ENCODE results near the gene NSUN2. TPM values are rescaled to one million over a fixed set of nuclear protein-coding genes. Genes with fewer than 3 reads are reported as not detected.

The NSUN2 gene
- total RNA-seq, 4 donors from 2014 or later: 29.9 to 77.1 (median 51.7) TPM

GRCh38 chr5:6565492-6565891 is 67.4 kb downstream of the NSUN2 start:
- no peak for DNase-seq
- intact Hi-C loops (cut with DNase I; ENCODE audit: low total_unique reads): no loop called here
- WGBS, 2 donors (ENCODE audit: low coverage in 1 of 2): 83 to 89% methylated on average over 3 of the region's 3 CpGs
- in situ Hi-C loops (cut with MboI; ENCODE audit: low pct_ligation_motif_present in 1 of 4, low pct_unique_long_range_greater_than_20kb in 1 of 4, low sequenced_read_pairs in 3 of 4): no loop called here
- Histone ChIP-seq H3K27me3 (peaks cover 4% of the 10 kb centered on the region), H3K4me3 (no peak overlapping the region), H3K36me3 (no peaks in the 10 kb centered on the region), H3K4me1 (no peaks in the 10 kb centered on the region), H3K27ac (no peak overlapping the region), H3K9me3 (no peaks in the 10 kb centered on the region)
- TF ChIP-seq POLR2AphosphoS5 (IDR thresholded peaks at IDR 0.05): no peak
- no peak for TF ChIP-seq POLR2A (IDR thresholded peaks at IDR 0.05)
- no peak for TF ChIP-seq EP300 (IDR thresholded peaks at IDR 0.05; ENCODE audit: low read depth)
- TF ChIP-seq CTCF (IDR thresholded peaks at IDR 0.05): no peak

- DNase-seq: no peak
- whole genome bisulfite sequencing, 2 donors (ENCODE audit: low coverage in 1 of 2): 73 to 75% methylated on average over 3 to 6 of the region's 6 CpGs
- no peaks in the 10 kb centered on the region for H3K4me1 ChIP-seq
- TF ChIP-seq CTCF (IDR thresholded peaks at IDR 0.05) (no peak), EP300 (IDR thresholded peaks at IDR 0.05; ENCODE audit: low read depth) (no peak), POLR2AphosphoS5 (IDR thresholded peaks at IDR 0.05) (no peak), POLR2A (IDR thresholded peaks at IDR 0.05) (no peak)
- intact Hi-C loops (cut with DNase I; ENCODE audit: low total_unique reads): no loop called here
- H3K9me3 ChIP-seq: no peaks in the 10 kb centered on the region
- no peak overlapping the region for H3K4me3 ChIP-seq
- H3K27ac ChIP-seq: no peak overlapping the region
- no peaks in the 10 kb centered on the region for H3K27me3 ChIP-seq
- in situ Hi-C loops (cut with MboI; ENCODE audit: low pct_ligation_motif_present in 1 of 4, low pct_unique_long_range_greater_than_20kb in 1 of 4, low sequenced_read_pairs in 3 of 4): no loop called here
- no peaks in the 10 kb centered on the region for H3K36me3 ChIP-seq
Measured at GRCh38 chr5:6557807-6558575, 74.9 kb downstream of the NSUN2 start.

DNA sequence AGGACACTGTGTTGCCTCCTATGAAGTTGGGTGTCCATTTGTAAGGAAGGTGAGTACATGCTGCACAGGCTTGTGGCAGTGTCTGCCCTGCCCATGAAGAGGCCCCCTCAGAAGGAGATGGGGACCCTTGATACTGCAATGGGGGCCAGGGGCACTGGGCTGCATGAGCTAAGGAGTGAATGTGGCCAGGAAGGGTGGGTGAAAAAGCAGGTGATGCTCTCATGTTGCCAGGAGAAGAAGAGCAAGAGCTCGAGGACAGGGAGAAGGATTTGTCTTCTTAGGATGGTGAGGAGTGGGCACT is 76.1 kb downstream of the NSUN2 start:
- H3K27ac ChIP-seq: no peak overlapping the region
- no peaks in the 10 kb centered on the region for H3K36me3 ChIP-seq
- TF ChIP-seq POLR2AphosphoS5 (IDR thresholded peaks at IDR 0.05) (no peak), EP300 (IDR thresholded peaks at IDR 0.05; ENCODE audit: low read depth) (no peak), CTCF (IDR thresholded peaks at IDR 0.05) (no peak), POLR2A (IDR thresholded peaks at IDR 0.05) (no peak)
- WGBS, 2 donors (ENCODE audit: low coverage in 1 of 2): 29 to 54% methylated on average over 1 of the region's 1 CpG
- in situ Hi-C loops (cut with MboI; ENCODE audit: low pct_ligation_motif_present in 1 of 4, low pct_unique_long_range_greater_than_20kb in 1 of 4, low sequenced_read_pairs in 3 of 4) (no loop called here), intact Hi-C loops (cut with DNase I; ENCODE audit: low total_unique reads) (no loop called here)
- no peaks in the 10 kb centered on the region for H3K4me1 ChIP-seq
- H3K27me3 ChIP-seq: no peaks in the 10 kb centered on the region
- H3K9me3 ChIP-seq: no peaks in the 10 kb centered on the region
- no peak overlapping the region for H3K4me3 ChIP-seq
- DNase-seq: no peak

- Histone ChIP-seq H3K4me3 (no peak overlapping the region), H3K9me3 (no peaks in the 10 kb centered on the region), H3K4me1 (no peaks in the 10 kb centered on the region), H3K36me3 (no peaks in the 10 kb centered on the region), H3K27ac (no peak overlapping the region), H3K27me3 (no peaks in the 10 kb centered on the region)
- intact Hi-C loops (cut with DNase I; ENCODE audit: low total_unique reads): no loop called here
- DNase-seq: no peak
- WGBS, 2 donors (ENCODE audit: low coverage in 1 of 2): 75 to 79% methylated on average over 3 to 8 of the region's 8 CpGs
- in situ Hi-C loops (cut with MboI; ENCODE audit: low pct_ligation_motif_present in 1 of 4, low pct_unique_long_range_greater_than_20kb in 1 of 4, low sequenced_read_pairs in 3 of 4): no loop called here
- TF ChIP-seq POLR2AphosphoS5 (IDR thresholded peaks at IDR 0.05) (no peak), POLR2A (IDR thresholded peaks at IDR 0.05) (no peak), EP300 (IDR thresholded peaks at IDR 0.05; ENCODE audit: low read depth) (no peak), CTCF (IDR thresholded peaks at IDR 0.05) (no peak)
Measured at GRCh38 chr5:6556089-6556801, 76.6 kb downstream of the NSUN2 start.

Data from transverse colon (tissue), 4 donors.